Esophagus muscularis mucosa (tissue), 4 donors: Measurements from ENCODE around the gene OPTC.

ENCODE experiments used
- CTCF ChIP-seq, 3 experiments: fragments of 200-600 bp in 2 of 3; fragments of 450-650 bp in 1 of 3; sonication (generic) in 2 of 3; IDR thresholded peaks; one replicate each; pipeline ENCODE4 v1.5.1; 2017 to 2019; ENCODE audit warnings: antibody characterized with exemption in 3 of 3, mild to moderate bottlenecking in 2 of 3, moderate library complexity in 1 of 3
- EP300 ChIP-seq: sonication (generic); formaldehyde crosslinking; IDR thresholded peaks from one replicate; pipeline ENCODE4 v1.6.1; 2017; ENCODE audit warnings: antibody characterized with exemption
- POLR2AphosphoS5 ChIP-seq, 2 donors: sonication (generic); formaldehyde crosslinking; IDR thresholded peaks; one replicate each; pipeline ENCODE4 v1.6.1; 2017; ENCODE audit warnings: antibody characterized with exemption in 2 of 2

GRCh38 chr1:203444171-203444576, 49.8 kb upstream of the OPTC start:
- no peak for TF ChIP-seq CTCF (IDR thresholded peaks at IDR 0.05)
- no peak for TF ChIP-seq EP300
- TF ChIP-seq POLR2AphosphoS5 (IDR thresholded peaks at IDR 0.05): no peak
